ENCODE results near the gene NWD2. TPM values are rescaled to one million over a fixed set of nuclear protein-coding genes. Genes with fewer than 3 reads are reported as not detected.

The NWD2 gene
- total and polyA plus RNA-seq, 10 of the 15 experiments (the other 5 are each of a cell fraction or from before 2014, with no cell fraction given): not detected

DNA sequence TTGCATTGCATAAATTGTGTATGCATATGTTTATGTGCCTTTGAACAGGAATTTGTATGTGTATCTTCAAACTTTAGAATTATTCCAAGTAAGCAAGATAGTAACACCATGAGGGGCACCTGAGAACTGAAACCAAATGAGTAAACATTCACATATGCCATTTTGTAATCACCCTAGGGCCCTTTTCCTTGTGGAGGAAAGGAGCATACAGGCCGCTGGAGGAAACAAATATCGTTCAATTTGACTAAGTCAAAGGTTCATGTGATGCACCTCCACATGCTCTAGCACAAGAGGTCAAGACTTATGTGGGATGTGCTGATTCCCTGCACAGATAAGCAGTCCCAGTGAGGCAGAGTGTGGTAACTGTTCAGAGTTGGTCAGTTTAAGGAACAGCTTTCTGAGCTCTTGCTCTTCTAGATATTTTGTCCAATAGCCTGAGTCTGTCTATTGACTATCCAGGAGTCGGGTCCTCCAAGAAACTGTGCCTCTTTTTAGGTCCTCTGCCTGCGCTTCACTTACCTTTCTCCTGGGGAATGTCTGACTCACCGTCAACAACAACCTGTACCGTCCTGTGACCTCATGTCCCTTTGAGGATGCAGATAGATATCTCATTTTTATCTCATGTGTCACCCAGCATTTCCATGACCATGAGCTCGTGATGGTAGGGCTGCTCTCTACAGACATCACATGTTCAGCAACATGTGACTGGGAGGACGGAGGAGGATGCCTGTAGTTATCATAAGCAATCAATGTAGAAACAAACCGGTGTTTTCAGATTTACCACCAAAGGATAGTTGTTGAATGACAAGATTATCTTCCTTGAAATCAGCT is 196.9 kb downstream of the NWD2 start (continued):
- no peak for TF ChIP-seq RAD21 (IDR thresholded peaks at IDR 0.05; ENCODE audit: insufficient read depth, low read depth, low read length)
- TF ChIP-seq POLR2A (IDR thresholded peaks at IDR 0.05; ENCODE audit: low read depth, low read length): no peak
- TF ChIP-seq, protein P1, sequence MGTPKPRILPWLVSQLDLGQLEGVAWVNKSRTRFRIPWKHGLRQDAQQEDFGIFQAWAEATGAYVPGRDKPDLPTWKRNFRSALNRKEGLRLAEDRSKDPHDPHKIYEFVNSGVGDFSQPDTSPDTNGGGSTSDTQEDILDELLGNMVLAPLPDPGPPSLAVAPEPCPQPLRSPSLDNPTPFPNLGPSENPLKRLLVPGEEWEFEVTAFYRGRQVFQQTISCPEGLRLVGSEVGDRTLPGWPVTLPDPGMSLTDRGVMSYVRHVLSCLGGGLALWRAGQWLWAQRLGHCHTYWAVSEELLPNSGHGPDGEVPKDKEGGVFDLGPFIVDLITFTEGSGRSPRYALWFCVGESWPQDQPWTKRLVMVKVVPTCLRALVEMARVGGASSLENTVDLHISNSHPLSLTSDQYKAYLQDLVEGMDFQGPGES (IDR thresholded peaks at IDR 0.05): no peak

DNA sequence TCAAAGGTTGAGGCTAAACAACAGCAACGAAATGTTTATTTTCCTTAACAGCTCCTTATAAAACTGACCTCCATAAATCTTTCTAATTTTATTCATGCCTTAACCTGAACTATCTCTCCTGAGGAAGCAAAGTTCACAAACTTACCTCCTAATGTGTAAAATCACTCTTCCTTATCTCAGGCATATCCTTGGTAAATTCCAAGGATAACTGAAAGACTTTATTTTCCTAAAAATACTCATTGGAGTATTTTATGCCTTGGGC is 197.4 kb downstream of the NWD2 start:
- Histone ChIP-seq H3K4me1 (ENCODE audit: control insufficient read depth, insufficient read depth, low read length) (no peaks in the 10 kb centered on the region), H3K9me3 (replicated peaks; ENCODE audit: control insufficient read depth, insufficient read depth, low read length) (no peaks in the 10 kb centered on the region), H3K4me2 (ENCODE audit: control insufficient read depth, insufficient read depth) (no peak overlapping the region), H2AFZ (ENCODE audit: control insufficient read depth, low read depth, low read length) (no peak overlapping the region), H4K20me1 (ENCODE audit: control insufficient read depth, insufficient read depth) (no peaks in the 10 kb centered on the region), H3K27me3 (replicated peaks in 1 of 2; ENCODE audit: control insufficient read depth in 2 of 2, insufficient read depth in 2 of 2, low read length in 1 of 2) (no peaks in the 10 kb centered on the region), H3K27ac (ENCODE audit: control insufficient read depth, insufficient read depth) (no peak overlapping the region), H3K9ac (ENCODE audit: control insufficient read depth, insufficient read depth, low read length) (no peak overlapping the region), H3K79me2 (ENCODE audit: control insufficient read depth, insufficient read depth, low read length) (no peaks in the 10 kb centered on the region), H3K36me3 (ENCODE audit: control insufficient read depth in 2 of 2, insufficient read depth in 2 of 2, low read length in 1 of 2) (no peaks in the 10 kb centered on the region), H3K4me3 (no peak overlapping the region)
- TF ChIP-seq CHD4 (IDR thresholded peaks at IDR 0.05) (no peak), SMARCA5 (IDR thresholded peaks at IDR 0.05) (no peak), LARP7 (IDR thresholded peaks at IDR 0.05) (no peak), RAD51 (IDR thresholded peaks at IDR 0.05) (no peak), HCFC1 (IDR thresholded peaks at IDR 0.05; ENCODE audit: low read length) (no peak), MTA2 (IDR thresholded peaks at IDR 0.05; ENCODE audit: low read depth) (no peak), TAF1 (IDR thresholded peaks at IDR 0.05; ENCODE audit: borderline replicate concordance, low read depth, low read length) (no peak), IKZF1 (conservative IDR thresholded peaks at IDR 0.05) (no peak)
- TF ChIP-seq, protein P2, sequence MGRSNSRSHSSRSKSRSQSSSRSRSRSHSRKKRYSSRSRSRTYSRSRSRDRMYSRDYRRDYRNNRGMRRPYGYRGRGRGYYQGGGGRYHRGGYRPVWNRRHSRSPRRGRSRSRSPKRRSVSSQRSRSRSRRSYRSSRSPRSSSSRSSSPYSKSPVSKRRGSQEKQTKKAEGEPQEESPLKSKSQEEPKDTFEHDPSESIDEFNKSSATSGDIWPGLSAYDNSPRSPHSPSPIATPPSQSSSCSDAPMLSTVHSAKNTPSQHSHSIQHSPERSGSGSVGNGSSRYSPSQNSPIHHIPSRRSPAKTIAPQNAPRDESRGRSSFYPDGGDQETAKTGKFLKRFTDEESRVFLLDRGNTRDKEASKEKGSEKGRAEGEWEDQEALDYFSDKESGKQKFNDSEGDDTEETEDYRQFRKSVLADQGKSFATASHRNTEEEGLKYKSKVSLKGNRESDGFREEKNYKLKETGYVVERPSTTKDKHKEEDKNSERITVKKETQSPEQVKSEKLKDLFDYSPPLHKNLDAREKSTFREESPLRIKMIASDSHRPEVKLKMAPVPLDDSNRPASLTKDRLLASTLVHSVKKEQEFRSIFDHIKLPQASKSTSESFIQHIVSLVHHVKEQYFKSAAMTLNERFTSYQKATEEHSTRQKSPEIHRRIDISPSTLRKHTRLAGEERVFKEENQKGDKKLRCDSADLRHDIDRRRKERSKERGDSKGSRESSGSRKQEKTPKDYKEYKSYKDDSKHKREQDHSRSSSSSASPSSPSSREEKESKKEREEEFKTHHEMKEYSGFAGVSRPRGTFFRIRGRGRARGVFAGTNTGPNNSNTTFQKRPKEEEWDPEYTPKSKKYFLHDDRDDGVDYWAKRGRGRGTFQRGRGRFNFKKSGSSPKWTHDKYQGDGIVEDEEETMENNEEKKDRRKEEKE (IDR thresholded peaks at IDR 0.05): no peak
- TF ChIP-seq, protein P3, sequence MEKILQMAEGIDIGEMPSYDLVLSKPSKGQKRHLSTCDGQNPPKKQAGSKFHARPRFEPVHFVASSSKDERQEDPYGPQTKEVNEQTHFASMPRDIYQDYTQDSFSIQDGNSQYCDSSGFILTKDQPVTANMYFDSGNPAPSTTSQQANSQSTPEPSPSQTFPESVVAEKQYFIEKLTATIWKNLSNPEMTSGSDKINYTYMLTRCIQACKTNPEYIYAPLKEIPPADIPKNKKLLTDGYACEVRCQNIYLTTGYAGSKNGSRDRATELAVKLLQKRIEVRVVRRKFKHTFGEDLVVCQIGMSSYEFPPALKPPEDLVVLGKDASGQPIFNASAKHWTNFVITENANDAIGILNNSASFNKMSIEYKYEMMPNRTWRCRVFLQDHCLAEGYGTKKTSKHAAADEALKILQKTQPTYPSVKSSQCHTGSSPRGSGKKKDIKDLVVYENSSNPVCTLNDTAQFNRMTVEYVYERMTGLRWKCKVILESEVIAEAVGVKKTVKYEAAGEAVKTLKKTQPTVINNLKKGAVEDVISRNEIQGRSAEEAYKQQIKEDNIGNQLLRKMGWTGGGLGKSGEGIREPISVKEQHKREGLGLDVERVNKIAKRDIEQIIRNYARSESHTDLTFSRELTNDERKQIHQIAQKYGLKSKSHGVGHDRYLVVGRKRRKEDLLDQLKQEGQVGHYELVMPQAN (conservative IDR thresholded peaks at IDR 0.05): no peak
- ATAC-seq (no peak), DNase-seq (ENCODE audit: low read depth, low spot score) (no peak), FAIRE-seq (no peak)
- in situ Hi-C loops (cut with MboI) (no loop called here), intact Hi-C loops (cut with micrococcal nuclease; ENCODE audit: unreplicated experiment) (no loop called here)
- ChIA-PET SMC1A (ENCODE audit: uncharacterized antibody, unreplicated experiment) (interaction anchor here (1.5 kb wide), 1 partner anchor 10 kb away, joined by 6 read pairs; no protein-coding TSS in a partner anchor), CTCF (interaction anchor here (1.0 to 4.2 kb wide), 3 partner anchors 11 to 16 kb away, joined by 3 to 21 read pairs (median 5); a partner anchor contains a TSS), RAD21 (ENCODE audit: unreplicated experiment) (no interaction called here), POLR2A (no interaction called here)
- BruUV-seq (replicated peaks): no TSS peak
- WGBS (ENCODE audit: insufficient coverage, insufficient replicate concordance, low lambda C conversion rate, missing lambda C conversion rate): 0% methylated on average over 1 of the region's 1 CpG
